ENCODE data around the gene BTD.

- TF ChIP-seq, protein P1, sequence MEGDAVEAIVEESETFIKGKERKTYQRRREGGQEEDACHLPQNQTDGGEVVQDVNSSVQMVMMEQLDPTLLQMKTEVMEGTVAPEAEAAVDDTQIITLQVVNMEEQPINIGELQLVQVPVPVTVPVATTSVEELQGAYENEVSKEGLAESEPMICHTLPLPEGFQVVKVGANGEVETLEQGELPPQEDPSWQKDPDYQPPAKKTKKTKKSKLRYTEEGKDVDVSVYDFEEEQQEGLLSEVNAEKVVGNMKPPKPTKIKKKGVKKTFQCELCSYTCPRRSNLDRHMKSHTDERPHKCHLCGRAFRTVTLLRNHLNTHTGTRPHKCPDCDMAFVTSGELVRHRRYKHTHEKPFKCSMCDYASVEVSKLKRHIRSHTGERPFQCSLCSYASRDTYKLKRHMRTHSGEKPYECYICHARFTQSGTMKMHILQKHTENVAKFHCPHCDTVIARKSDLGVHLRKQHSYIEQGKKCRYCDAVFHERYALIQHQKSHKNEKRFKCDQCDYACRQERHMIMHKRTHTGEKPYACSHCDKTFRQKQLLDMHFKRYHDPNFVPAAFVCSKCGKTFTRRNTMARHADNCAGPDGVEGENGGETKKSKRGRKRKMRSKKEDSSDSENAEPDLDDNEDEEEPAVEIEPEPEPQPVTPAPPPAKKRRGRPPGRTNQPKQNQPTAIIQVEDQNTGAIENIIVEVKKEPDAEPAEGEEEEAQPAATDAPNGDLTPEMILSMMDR (IDR thresholded peaks at IDR 0.05) = no peak
- TF ChIP-seq EZH2 (IDR thresholded peaks at IDR 0.05) = no peak
- no peak for TF ChIP-seq EZH2phosphoT487 (IDR thresholded peaks at IDR 0.05)
Measured at GRCh38 chr3:15653321-15653720, 51.8 kb downstream of the BTD start.

All from neural progenitor cell (in vitro differentiated cells).